Osteoblast (primary cell): ENCODE data around the gene SLC9A7. TPM values are rescaled to one million over a fixed set of nuclear protein-coding genes. Genes with fewer than 3 reads are reported as not detected.

Source experiments
- DNase-seq: peaks from one replicate; pipeline ENCODE4 v3.0.0; 2011; ENCODE audit warnings: low spot score, mixed read lengths; ENCODE audit not compliant: insufficient read length; ENCODE audit errors: missing footprints
- H2AFZ ChIP-seq: 2 replicates; pipeline ENCODE4 v1.6.0; 2011; ENCODE audit warnings: mild to moderate bottlenecking, low read length
- H3K27ac ChIP-seq: 2 replicates; pipeline ENCODE4 v1.5.1; 2011; ENCODE audit warnings: mild to moderate bottlenecking, low read depth, low read length, moderate library complexity
- H3K27me3 ChIP-seq: 2 replicates; pipeline ENCODE4 v1.6.0; 2012; ENCODE audit warnings: mild to moderate bottlenecking, control low read depth, inconsistent platforms, low read length, moderate library complexity; ENCODE audit not compliant: insufficient read depth
- H3K36me3 ChIP-seq: 2 replicates; pipeline ENCODE4 v1.5.1; 2011; ENCODE audit warnings: mild to moderate bottlenecking, low read length, control low read depth, moderate library complexity; ENCODE audit not compliant: insufficient read depth
- H3K4me1 ChIP-seq: 2 replicates; pipeline ENCODE4 v1.5.1; 2011; ENCODE audit warnings: mild to moderate bottlenecking, low read length, control low read depth, moderate library complexity; ENCODE audit not compliant: insufficient read depth
- H3K4me2 ChIP-seq: 2 replicates; pipeline ENCODE4 v1.6.0; 2011; ENCODE audit warnings: mild to moderate bottlenecking, low read length; ENCODE audit not compliant: insufficient read depth
- H3K4me3 ChIP-seq: fragments of 200-600 bp; sonication (generic); 3 replicates; pipeline ENCODE4 v1.5.1; 2012; ENCODE audit warnings: mild to moderate bottlenecking, low read length, inconsistent platforms; ENCODE audit not compliant: insufficient read depth
- H3K79me2 ChIP-seq: 2 replicates; pipeline ENCODE4 v1.6.0; 2012; ENCODE audit warnings: mild to moderate bottlenecking, low read length, control low read depth, inconsistent platforms; ENCODE audit not compliant: insufficient read depth
- H3K9me3 ChIP-seq: 2 replicates; pipeline ENCODE4 v1.5.1; 2011; ENCODE audit warnings: low read depth, low read length, control low read depth
- H4K20me1 ChIP-seq: 2 replicates; pipeline ENCODE4 v1.6.0; 2012; ENCODE audit warnings: mild to moderate bottlenecking, low read length, control low read depth; ENCODE audit not compliant: insufficient read depth
- CTCF ChIP-seq: IDR thresholded peaks from 2 replicates; pipeline ENCODE4 v1.5.1; 2011; ENCODE audit warnings: mild to moderate bottlenecking, low read depth, low read length, moderate library complexity; ENCODE audit errors: extremely low read depth
- total RNA-seq: library from RNA; depleted of rRNA; stranded (reverse); fragments of >200 nt; gene quantifications from 2 replicates; pipeline ENCODE4 v1.2.3, GENCODE V29; 2012

The SLC9A7 gene
- total RNA-seq, 1 donor, result 42.0 TPM

DNA sequence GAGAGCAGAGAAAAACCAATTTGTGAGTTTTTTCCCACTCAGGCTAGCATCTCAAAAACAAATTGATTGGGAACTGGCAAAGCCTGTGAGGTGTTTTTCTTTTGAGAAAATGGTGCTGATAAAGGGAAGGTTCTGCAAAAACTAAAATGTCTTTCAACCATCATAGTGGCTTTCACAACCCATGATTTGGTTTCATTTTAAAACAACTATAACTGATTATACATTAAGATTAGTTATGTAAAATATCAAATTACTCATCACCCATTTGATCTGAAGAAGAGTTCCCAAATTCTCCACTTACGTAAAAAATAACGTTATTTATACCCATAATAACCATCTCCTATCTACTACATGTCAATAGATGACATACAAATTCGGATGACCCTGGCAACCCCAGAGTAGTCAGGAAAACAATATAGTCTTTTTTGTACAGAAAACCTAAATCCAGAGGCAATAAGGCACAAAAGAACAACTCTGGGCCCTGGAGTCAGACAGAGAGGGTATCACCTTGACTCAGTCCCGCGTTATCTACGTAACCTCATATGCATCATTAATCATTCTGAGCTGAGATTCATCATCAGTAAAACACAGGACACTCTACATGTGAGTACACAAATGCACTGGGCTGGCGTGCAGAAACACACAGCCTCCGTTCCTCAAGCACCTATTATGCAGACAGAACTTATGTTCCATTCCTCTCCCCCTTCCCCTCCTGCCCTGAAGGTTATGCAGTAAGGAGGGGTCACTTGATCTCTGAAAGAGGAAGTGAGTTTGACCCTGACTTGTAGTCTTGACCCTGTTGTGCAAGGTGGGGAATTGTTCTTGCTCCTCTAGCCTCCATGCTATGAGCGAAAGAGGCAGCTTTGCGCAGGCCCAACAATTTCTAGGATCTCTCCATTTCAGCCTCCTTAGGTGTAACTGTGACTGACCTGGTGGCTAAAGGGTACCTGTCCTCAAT, 82.2 kb downstream of the SLC9A7 start:
- H4K20me1 ChIP-seq, result no peaks in the 10 kb centered on the region
- H3K9me3 ChIP-seq, result no peaks in the 10 kb centered on the region
- no peak for TF ChIP-seq CTCF
- no peak overlapping the region for H2AFZ ChIP-seq
- no peaks in the 10 kb centered on the region for H3K79me2 ChIP-seq
- no peaks in the 10 kb centered on the region for H3K4me1 ChIP-seq
- no peaks in the 10 kb centered on the region for H3K36me3 ChIP-seq
- peaks cover 3% of the 10 kb centered on the region for H3K27me3 ChIP-seq
- no peak overlapping the region for H3K4me2 ChIP-seq
- no peak for DNase-seq
- H3K4me3 ChIP-seq, result no peak overlapping the region
- no peak overlapping the region for H3K27ac ChIP-seq

GRCh38 chrX:46673620-46674359, 85.1 kb downstream of the SLC9A7 start:
- Histone ChIP-seq H3K9me3 (no peaks in the 10 kb centered on the region), H3K4me3 (no peak overlapping the region), H3K4me1 (no peaks in the 10 kb centered on the region), H3K4me2 (no peak overlapping the region), H3K27me3 (peaks cover 3% of the 10 kb centered on the region), H3K27ac (no peak overlapping the region), H2AFZ (no peak overlapping the region), H4K20me1 (no peaks in the 10 kb centered on the region), H3K79me2 (no peaks in the 10 kb centered on the region), H3K36me3 (no peaks in the 10 kb centered on the region)
- TF ChIP-seq CTCF, result no peak
- DNase-seq, result no peak

DNA sequence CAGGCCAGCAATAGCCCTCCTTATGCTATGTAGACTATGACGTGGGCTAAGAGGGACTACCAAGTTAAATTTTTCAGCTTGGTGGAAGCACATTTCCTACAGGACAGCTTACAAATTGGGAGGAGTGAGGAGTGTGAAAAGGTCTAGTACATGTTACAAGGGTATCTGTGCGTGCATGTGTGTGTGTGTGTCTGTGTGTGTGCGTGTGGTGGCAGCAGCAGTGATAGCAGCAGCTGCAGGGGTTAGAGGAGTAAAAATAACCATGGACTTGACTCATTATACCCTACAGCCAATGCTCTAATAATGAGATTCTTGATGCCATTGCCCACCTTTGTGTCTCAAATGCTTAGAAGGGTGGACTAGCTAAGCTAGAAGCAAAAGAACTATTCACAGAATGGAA, 88.6 kb downstream of the SLC9A7 start:
- no peak overlapping the region for H3K27ac ChIP-seq
- no peak overlapping the region for H2AFZ ChIP-seq
- H4K20me1 ChIP-seq, result no peaks in the 10 kb centered on the region
- no peaks in the 10 kb centered on the region for H3K79me2 ChIP-seq
- peaks cover 3% of the 10 kb centered on the region for H3K27me3 ChIP-seq
- no peaks in the 10 kb centered on the region for H3K36me3 ChIP-seq
- H3K4me3 ChIP-seq, result no peak overlapping the region
- no peak for DNase-seq
- peaks cover 6% of the 10 kb centered on the region for H3K4me1 ChIP-seq
- no peak for TF ChIP-seq CTCF
- no peak overlapping the region for H3K4me2 ChIP-seq
- H3K9me3 ChIP-seq, result no peaks in the 10 kb centered on the region

GRCh38 chrX:46666831-46667230, 92.1 kb downstream of the SLC9A7 start:
- no peaks in the 10 kb centered on the region for H3K79me2 ChIP-seq
- no peak overlapping the region for H2AFZ ChIP-seq
- no peak for TF ChIP-seq CTCF
- no peak overlapping the region for H3K4me3 ChIP-seq
- no peak for DNase-seq
- H3K9me3 ChIP-seq, result no peaks in the 10 kb centered on the region
- H3K27ac ChIP-seq, result no peak overlapping the region
- no peaks in the 10 kb centered on the region for H4K20me1 ChIP-seq
- peaks cover 11% of the 10 kb centered on the region for H3K4me1 ChIP-seq
- no peaks in the 10 kb centered on the region for H3K36me3 ChIP-seq
- no peaks in the 10 kb centered on the region for H3K27me3 ChIP-seq
- H3K4me2 ChIP-seq, result no peak overlapping the region
